Sigmoid colon (tissue), 4 donors: ENCODE results near the gene KRT7.

ENCODE experiments used
- POLR2A ChIP-seq, 2 donors: fragments of 450-650 bp; IDR thresholded peaks; one replicate each; pipeline ENCODE4 v1.6.1; 2016; ENCODE audit warnings: antibody characterized with exemption in 2 of 2, mild to moderate bottlenecking in 2 of 2, moderate library complexity in 2 of 2
- POLR2AphosphoS5 ChIP-seq, 4 donors: sonication (generic); formaldehyde crosslinking; IDR thresholded peaks; one replicate each; pipeline ENCODE4 v1.6.1; 2017; ENCODE audit warnings: antibody characterized with exemption in 4 of 4
- TF ChIP-seq, protein P1 (sequence below), 4 experiments: fragments of 450-650 bp in 3 of 4; fragments of 200-600 bp in 1 of 4; IDR thresholded peaks; one replicate each; pipeline ENCODE4 v1.5.1; 2016 to 2019; ENCODE audit warnings: antibody characterized with exemption in 4 of 4, mild to moderate bottlenecking in 3 of 4, moderate library complexity in 2 of 4

DNA sequence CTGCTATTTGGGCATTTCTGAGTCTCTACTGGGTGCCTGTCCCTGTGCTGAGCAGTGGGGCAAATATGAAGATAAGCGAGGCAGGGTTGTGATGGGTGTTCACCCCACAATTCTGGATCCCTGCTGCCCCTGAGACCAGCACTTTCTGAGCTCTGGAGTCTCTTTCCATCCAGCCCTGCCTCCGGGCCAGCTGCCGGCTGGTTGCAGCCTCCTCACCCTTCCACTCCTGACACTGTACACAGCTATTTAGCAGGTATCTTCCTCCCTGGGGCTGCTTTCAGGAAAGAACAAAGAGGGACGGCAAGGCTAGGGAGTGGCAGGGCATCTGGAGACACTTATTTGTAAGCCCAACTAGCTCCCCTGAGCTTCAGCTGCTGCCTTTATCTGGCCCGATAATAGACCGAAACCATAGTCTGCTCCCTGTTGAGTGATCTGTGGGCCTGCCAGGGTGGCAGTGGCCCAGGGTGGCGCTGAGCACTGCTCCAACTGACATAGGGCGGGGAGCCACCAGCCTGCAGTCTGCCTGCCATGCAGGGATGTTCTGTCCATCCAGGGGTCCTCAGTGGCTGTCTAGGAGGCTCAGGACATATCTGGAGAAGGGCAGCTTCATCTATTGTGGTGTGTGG lies 33.6 kb upstream of the KRT7 start:
- TF ChIP-seq, protein P1, sequence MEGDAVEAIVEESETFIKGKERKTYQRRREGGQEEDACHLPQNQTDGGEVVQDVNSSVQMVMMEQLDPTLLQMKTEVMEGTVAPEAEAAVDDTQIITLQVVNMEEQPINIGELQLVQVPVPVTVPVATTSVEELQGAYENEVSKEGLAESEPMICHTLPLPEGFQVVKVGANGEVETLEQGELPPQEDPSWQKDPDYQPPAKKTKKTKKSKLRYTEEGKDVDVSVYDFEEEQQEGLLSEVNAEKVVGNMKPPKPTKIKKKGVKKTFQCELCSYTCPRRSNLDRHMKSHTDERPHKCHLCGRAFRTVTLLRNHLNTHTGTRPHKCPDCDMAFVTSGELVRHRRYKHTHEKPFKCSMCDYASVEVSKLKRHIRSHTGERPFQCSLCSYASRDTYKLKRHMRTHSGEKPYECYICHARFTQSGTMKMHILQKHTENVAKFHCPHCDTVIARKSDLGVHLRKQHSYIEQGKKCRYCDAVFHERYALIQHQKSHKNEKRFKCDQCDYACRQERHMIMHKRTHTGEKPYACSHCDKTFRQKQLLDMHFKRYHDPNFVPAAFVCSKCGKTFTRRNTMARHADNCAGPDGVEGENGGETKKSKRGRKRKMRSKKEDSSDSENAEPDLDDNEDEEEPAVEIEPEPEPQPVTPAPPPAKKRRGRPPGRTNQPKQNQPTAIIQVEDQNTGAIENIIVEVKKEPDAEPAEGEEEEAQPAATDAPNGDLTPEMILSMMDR (IDR thresholded peaks at IDR 0.05), result no peak
- TF ChIP-seq POLR2A (IDR thresholded peaks at IDR 0.05) (no peak), POLR2AphosphoS5 (IDR thresholded peaks at IDR 0.05) (no peak)
